GM18519 (cell line): ENCODE measurements around the gene LRRC37A2.
A peak's percentile ranks its signal among the peaks of the same experiment; 100 is the strongest.
"Not testable (repeated sequence)": the region's sequence is repeated elsewhere in the genome, so short reads cannot be mapped to it uniquely, and the experiment has no call there.

Source experiments
- ATAC-seq: cut with Tn5 transposase; IDR thresholded peaks from one replicate; pipeline ENCODE4 v1.9.1; 2021; ENCODE audit warnings: mild to moderate bottlenecking, moderate library complexity; ENCODE audit not compliant: unreplicated experiment, low FRiP score

LRRC37A2 gene

GRCh38 chr17:46591332-46591731 is 79.1 kb downstream of the LRRC37A2 start:
- ATAC-seq: not testable (repeated sequence)

DNA sequence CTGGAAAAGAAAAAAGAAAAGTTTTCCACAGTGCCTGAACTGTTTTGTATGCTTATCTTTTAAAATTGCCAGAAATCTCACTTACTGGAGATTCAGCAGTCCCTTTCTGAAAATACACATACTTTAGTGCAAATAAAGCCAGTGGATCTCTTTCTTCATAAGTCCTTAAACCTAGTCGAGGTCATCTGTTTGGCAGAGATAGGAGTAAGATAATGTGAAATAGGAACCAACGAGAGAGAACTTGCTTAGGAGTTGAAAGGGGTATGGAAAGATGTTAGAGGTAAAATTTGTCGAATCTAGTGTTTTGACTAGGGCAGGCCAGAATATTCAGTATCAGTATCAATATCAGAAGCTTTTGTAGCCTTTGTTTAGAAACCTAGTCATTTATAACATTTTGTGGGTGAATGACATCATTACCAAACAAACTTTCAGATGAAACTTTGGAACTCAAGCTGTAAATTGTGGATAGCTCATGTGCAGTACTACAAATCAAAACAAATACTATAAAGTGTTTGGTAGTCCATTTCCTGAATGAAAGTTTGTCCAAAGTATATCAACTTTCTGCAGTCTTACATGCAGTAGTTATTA is 86.2 kb downstream of the LRRC37A2 start:
- peak; percentile 51 for ATAC-seq

DNA sequence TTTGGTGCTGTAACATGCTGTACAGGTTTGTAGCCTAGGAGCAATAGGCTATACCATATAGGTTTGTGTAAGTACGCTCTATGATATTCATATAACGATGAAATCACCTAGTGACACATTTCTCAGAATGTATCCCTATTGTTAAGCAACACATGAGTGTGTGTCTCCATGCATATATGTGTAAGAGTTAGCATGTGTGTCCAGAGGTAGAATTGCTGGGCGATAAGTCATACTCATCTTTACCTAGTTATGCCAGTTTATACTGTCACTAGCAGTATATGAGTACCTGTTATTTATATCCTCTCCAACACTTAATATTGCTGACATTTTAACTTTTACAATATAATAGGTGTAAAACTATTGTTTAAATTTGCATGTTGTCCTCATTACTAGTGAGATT is 88.5 kb downstream of the LRRC37A2 start:
- not testable (repeated sequence) for ATAC-seq

DNA sequence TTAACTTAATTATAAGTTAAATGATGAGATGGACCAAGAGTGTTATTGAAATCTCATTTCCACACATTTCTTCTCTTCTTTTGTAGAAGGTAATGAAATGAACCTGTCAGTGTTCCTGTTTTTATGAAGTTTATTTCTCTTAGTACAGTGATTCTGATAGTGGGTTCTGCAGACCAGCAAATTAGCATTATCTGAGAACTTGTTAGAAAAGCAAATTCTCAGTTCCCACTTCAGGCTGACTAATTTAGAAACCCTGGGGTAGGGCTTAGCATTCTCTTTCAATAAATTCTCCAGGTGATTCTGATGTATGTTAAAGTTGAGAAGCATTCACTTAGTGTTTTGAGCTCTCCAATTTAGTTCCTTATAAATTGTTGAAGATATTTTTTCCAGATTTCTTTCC is 90.9 kb downstream of the LRRC37A2 start:
- ATAC-seq: peak; percentile 79
